ENCODE results near the gene TBL3.

TBL3 gene

DNA sequence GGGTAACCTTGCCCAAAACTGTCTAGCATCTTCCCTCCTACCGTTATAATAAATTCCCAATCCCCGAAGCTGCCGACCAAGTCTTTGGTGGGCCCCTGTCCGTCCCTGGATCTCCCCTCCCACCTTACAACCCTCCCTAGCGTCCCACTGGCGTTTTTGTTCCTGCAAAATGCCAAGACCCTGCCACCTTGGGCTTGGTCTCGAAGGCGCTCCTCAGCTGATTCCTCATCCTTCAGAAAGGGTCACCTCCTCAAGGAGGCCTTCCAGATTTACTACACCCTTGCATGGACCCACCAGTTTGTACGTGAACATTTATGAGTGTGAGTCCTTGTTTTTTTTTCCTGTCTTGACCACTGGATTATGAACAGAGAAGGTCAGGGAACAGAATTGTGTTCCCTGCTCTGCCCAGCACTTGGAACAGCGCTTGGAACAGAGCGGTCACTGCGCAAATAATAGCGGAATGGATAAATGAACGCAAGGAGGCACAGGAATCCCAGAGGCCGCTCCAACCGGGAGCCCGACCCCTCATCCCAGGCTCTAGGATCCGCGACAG, 11.2 kb downstream of the TBL3 start:
- no peak for DNase-seq (ENCODE audit: low spot score)

DNA sequence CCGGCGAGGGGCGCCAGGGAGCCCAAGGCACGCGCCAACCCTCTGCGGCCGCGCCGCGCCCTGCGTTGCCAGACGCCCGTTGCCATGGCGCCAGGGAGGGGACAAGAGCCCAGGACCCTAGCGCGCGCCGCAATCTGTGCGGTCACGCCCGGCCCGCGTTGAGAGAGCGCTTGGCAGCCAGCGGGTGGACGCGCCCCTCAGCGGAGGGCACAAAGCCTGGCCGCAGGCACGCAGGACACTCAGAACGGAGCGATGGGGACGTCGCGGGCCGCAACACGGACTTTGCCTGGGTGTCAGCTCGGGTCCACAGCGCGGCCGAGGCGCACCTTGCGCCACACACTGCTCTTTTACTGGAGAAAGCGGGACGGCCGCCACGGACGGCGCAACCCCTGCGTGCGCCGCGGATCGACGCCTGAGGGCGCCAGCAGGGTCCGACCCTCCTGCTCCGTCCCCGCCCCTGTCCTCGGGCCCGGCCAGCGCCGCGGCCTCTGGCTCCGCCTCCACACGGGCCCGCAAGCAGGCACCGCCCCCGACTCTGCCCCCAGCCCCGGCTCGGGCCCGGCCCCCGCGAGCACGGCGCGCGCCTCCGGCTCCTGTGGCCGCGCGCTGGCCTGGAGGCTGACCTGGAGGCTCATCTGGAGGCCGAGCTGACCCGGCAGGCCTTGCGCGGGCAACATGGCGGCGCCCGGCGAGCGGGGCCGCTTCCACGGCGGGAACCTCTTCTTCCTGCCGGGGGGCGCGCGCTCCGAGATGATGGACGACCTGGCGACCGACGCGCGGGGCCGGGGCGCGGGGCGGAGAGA, 11.9 kb downstream of the TBL3 start, which contains the start of gene GFER:
Gene GFER (plus strand): TSS at position 650 of the 803 bp plus-strand sequence. CDS start 26 bp downstream, at position 676.
- peak; percentile 87 for DNase-seq (ENCODE audit: low spot score)

DNA sequence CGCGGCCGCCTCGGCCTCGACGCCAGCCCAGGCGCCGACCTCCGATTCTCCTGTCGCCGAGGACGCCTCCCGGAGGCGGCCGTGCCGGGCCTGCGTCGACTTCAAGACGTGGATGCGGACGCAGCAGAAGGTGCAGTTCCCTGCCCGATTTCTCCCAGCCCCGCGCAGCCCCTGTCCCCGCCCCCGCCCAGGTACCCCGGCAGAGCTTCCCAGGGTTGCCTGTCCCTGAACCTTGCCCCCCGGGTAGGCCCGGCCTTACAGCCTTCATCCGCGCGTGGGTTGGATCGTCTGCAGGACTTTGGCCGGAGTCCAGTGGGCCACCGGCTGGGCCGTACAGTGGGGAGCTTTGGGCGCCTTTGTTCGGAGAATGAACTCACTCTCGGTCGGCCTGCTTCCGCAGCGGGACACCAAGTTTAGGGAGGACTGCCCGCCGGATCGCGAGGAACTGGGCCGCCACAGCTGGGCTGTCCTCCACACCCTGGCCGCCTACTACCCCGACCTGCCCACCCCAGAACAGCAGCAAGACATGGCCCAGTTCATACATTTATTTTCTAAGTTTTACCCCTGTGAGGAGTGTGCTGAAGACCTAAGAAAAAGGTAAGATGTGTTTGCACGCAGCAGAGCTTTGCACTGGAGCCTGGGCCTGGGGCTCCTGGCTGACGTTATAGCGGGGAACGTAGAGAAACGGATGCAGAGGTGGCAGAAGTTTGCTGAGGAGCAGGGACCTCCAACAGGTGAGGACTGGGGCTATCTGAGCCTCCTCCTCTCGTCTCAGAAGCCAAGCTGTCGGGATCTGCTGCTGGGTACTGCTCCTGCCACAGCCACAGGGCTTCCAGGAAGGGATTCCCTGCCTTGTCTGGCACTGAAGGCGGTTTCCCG, 12.7 kb downstream of the TBL3 start:
- no peak for DNase-seq (ENCODE audit: low spot score)

DNA sequence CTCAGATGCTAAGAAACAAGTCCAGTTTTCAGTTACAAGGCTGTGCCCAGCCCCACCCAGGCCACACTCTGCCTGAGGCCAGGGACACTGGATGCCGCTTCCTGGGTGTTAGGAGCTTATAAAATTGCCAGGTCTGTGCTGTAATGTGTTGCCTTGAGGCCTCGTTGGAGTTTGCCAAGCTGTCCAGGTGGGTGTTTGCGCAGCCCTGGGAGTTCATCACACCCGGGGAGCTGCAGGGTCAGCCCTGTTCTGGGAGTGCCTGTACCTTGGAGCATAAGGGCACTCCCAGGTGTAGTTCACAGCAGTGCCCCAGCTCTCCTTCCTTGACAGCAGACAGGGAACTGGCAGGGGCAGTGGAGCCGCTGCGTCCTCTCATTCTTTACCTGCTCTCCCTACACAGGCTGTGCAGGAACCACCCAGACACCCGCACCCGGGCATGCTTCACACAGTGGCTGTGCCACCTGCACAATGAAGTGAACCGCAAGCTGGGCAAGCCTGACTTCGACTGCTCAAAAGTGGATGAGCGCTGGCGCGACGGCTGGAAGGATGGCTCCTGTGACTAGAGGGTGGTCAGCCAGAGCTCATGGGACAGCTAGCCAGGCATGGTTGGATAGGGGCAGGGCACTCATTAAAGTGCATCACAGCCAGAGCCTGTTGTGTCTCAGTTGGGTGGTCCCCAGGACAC, 13.8 kb downstream of the TBL3 start:
- no peak for DNase-seq (ENCODE audit: low spot score)

DNA sequence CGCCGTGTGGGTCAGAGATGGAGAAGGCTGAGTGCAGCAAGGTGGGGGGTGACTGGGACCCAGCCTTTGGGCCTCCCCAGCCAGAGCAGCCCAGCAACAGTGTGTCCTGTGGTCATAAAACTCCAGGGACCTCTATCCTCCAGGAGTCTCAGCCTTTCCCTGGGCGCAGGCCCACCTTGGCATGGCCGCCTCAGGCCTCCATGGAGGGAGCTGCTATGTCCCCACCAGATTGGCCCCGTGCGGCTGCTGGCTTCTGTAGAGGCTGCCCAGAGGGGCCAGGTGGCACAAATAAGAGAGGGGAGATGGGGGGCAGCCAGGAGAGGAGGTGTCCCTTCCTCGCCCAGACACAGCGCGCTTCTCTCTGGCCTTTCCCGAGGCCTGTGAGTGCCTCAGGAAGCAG, 15.3 kb downstream of the TBL3 start:
- no peak for DNase-seq (ENCODE audit: low spot score)

DNA sequence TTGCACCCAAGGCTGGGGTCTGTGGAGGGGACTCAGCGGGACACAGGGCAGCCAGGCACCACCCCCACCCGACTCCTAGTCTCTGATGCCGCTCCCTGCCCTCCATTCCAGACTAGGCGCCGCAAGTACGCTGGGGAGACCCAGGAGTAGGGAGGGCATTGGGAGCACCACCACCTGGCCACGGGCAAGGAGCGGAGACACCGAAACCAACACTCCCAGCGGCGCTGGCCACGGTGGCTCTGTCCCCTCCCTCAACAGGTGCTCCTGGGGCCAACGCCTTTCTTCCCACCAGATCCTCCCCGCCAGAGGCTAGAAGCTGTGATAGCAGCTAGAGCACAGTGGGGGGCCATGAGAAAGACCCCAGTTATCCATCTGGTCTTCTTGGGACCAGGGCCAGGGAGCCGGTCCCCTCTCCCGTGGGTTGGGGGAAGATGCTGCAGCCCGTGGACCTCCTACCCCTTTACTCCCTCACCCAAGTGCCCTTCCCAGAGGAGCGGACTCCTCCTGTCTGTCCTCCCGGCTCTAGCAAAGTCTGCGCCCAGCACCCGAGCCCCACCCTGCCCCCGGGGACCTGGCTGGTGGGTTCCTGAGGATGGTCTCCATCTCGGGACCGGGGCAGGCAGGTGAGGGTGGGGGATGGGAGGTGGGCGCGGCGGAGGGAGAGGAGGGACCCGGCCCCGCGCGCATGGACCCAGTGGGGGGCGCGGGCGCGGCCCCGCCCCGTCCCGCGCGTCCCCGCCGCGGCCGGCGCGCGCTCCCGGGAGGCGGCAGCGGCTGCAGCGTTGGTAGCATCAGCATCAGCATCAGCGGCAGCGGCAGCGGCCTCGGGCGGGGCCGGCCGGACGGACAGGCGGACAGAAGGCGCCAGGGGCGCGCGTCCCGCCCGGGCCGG, 17.6 kb downstream of the TBL3 start, which contains the start of gene SYNGR3:
Gene SYNGR3 (plus strand): TSS at position 762 of the 892 bp plus-strand sequence. CDS start 133 bp downstream, outside the sequence.
- DNase-seq (ENCODE audit: low spot score) = no peak

DNA sequence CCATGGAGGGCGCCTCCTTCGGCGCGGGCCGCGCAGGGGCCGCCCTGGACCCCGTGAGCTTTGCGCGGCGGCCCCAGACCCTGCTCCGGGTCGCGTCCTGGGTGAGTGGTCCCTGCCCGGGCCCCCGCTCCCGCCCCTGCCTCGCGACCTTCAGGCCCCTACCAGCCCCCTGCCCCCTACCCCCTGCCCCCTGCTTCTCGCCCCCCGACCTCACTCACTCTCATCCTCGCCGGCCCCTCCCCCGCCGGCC, 18.2 kb downstream of the TBL3 start:
- DNase-seq (ENCODE audit: low spot score) = no peak

DNA sequence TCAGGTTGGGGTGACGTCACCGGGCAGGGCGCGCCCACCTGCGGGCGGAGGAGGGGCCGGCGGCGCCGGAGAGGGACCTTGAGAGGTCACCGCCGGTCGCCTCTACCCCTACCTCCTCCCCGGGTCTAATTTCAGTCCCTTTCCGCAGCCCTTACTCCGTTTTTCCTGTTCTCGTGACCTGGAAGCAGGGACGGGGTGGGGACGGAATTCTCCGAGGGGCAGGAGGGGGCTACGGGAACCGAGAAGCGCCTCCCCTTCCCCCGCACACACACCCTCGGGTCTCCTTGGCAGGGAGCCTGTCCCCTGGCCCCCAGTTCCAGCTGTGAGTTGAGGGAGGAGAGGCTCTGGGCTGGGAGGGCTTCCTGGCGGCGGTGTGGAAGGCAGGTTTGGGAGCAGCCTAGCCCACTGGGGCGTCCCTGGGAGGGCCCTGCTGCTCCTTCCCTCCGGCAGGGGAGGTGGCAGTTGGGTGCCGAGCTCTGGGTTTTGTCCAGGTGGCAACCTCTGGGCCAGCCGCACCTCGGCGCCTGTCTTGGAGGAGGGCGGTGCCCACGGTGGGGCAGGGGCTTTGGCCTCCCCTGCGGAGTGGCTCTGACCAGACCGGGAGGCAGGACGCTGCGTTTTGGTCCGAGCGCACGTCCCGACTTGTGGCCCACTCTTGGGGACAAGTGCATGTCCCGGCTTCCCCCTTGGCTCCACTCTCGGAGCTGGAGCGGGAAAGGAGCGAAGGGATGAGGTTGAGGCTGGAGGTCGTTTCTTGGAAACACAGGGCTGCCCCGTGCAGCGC, 18.7 kb downstream of the TBL3 start:
- no peak for DNase-seq (ENCODE audit: low spot score)

DNA sequence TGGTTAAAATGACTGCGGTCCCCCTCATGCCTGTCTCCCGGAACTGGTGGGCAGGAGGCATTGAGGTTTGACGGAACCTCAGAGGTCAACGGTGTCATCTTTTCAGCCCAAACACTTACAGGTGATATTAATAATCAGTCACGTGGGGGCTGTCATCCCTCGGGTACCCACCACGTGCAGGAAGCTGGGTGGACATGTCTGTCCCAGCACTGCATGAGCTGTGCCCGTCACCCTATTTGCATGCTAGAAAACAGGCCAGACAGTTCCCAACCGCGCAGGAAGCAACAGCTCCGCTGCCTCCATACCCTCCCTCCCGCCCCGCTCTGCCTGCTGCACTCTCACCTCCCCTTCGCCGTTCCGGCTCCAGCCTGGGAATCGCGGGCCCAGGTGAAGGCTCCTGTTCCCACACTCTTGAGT, 19.3 kb downstream of the TBL3 start:
- no peak for DNase-seq (ENCODE audit: low spot score)

DNA sequence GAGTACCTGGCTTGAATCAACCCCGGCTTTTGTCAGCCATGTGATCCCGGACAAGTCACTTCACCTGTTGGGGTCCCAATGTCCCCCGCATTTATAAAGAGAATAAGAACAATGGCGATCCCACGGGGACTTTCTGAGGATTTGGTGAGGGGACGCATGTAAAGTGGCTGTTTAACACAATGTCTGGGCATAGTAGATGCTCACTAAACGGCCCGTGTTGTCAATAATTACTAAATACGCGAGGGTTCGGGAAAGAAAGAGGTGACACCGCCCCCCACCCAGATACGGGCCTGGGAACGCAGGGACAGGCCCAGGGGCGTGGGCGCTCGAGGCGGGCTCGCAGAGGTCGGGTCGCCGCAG, 19.7 kb downstream of the TBL3 start:
- no peak for DNase-seq (ENCODE audit: low spot score)

DNA sequence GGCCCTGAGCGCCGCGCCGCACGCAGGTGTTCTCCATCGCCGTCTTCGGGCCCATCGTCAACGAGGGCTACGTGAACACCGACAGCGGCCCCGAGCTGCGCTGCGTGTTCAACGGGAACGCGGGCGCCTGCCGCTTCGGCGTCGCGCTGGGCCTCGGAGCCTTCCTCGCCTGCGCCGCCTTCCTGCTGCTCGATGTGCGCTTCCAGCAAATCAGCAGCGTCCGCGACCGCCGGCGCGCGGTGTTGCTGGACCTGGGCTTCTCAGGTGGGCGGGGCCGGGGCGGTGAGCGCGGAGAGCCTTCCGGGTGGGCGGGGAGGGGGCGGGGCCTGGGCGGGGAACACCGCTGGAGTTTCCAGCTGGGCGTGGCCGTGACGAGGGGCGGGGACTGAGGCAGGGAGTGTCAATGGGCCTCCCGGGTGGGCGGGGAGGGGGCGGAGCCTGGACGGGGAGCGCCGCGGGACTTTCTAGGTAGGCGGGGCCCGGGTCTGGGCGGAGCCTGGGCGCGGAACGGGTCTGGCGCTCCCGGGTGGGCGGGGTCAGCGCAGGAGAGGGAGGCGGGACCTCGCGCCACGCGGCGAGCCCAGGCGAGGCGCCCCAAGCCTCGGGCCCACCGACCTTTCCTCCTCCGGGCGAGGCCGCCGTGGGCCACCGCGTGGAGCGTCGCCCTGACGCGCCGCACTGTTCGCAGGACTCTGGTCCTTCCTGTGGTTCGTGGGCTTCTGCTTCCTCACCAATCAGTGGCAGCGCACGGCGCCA, 20.3 kb downstream of the TBL3 start:
- DNase-seq (ENCODE audit: low spot score) = peak; percentile 80

DNA sequence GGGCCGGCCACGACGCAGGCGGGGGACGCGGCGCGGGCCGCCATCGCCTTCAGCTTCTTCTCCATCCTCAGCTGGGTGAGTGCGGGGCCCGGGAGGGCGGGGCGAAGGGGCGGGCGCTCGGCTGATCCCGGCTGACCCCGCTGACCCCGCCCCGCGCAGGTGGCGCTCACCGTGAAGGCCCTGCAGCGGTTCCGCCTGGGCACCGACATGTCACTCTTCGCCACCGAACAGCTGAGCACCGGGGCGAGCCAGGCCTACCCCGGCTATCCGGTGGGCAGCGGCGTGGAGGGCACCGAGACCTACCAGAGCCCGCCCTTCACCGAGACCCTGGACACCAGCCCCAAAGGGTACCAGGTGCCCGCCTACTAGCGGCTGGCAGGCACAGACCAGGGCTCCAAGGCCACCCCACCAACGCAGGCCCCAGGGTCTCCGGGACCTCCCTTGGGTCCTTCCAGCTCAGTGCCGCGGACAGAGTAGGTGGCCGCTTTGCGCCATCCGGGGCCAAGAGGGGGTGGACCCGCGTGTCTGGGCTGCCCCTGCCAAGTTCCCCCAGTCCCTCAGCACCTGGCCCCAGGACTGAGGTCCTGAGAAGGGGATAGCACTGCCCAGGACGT, 21.0 kb downstream of the TBL3 start:
- no peak for DNase-seq (ENCODE audit: low spot score)

DNA sequence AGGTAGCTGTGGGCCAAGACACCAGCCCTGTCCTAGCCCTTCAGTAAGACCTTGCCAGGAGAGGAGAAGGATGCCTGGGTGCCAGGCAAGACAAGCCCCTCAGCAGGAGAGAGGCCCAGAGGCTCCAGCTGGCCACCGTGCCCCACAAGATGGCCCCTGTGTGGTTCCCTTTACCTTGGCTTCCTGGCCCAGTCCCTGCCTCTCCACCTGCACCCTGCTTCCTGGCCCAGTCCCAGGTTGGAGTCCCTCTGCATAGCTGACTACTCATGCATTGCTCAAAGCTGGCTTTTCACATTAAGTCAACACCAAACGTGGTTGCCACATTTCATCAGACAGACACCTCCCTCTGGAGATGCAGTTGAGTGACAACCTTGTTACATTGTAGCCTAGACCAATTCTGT, 21.9 kb downstream of the TBL3 start:
- DNase-seq (ENCODE audit: low spot score) = no peak

DNA sequence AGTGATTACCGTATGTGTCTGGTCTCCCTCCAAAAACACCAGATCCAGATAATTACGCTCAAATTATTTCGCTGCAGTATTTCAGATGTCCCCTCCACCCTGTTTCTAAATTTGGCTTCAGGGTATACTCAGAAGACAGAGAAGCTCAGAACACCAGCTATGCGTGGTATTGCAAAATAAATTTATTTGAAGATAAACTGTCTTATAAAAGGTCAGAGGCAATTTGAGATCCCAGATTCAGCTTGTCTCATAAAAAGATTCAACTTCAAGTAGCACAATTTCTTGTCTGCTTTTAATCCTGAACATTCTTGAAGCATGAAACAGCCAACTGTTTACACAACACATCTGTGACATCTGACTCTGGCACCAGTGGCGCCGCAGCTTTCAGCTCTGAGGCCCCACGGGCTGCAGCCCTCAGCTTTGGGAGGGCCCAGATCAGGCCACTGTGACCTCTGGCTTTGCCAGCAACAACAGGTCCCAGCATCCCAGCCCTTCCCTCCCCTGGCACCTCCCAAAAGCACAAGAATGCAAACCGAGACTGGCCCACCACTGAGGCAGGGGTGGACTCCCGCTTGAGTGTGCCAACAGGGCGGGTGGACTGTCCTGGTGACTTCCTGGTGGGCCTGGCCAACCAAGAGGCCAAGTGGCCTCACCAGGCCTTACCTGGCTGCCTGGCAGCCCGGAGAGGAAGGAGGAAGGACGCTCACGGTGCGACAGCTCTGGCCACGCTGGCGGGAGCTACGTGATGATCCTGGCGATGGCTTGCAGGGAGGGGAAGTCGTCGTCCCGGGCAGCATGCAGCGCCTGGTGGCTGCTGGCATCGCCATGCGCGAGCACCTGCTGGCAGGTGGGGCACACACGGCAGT, 25.9 kb downstream of the TBL3 start:
- no peak for DNase-seq (ENCODE audit: low spot score)

DNA sequence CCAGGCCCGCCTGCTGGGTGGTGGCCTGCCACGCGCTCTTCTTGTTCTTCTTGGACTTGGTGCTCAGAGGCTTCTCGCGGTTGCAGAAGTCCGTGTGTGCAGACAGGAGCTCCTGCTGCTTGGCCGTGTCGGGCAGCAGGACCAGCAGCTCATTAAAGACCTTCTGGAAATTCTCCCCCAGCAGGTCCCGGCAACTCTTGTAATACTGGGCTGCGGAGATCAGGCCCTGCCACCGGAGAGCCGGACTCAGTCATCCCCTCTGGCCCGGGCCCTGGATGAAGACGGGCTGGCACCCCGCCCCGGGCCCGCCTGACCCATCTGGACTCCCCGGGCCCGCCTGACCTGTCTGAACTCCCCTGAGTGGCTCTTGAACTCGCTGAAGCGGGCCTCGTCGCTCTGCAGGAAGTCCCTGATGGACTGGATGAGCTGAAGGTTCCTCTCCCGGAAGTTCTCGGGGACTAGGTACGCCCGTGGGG, 26.5 kb downstream of the TBL3 start:
- no peak for DNase-seq (ENCODE audit: low spot score)

DNA sequence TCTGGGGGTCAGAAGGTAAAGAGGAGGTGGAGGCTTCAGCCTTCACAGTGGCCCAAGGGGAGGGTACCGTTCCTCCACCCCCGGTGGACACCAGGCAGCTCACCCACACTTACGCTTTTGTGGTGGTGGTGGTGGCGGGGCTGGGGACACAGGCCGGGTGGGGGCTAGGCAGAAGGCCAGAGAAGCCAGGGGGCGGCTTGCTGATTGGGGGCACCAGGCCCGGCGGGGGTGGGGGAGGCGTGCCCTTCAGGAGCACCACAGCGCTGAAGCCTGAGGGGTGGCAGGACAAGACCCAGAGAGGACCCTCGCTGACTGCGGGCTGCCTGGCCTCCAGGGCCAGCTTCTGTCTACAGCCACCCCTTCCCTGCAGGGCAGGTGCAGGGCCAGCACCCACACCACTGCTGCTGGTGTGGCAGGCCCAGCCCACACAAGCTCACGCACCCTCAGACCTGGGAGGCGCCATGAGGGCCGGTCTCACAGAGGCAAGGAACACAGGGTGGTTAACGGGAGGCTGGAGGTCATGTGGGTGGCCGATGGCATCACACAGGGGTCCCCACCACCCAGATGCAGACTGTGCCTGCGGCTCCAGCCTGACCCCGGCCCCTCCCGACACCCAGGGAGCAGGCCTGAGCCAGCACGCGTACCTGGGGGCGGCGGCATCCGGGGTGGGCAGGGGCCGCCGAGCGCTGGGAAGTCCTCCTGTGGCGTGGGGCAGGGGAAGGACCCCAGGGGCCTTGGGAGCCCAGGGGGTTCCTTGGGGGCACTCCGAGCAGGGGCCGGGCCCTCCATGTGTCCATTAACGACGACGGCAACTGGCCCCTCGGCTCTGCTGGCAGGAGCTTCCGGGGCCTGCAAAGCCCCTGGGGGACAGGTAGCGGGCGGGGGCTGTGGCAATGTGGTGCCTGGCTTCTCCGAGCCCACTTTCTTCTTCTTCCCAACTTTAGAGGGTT, 27.3 kb downstream of the TBL3 start:
- no peak for DNase-seq (ENCODE audit: low spot score)

DNA sequence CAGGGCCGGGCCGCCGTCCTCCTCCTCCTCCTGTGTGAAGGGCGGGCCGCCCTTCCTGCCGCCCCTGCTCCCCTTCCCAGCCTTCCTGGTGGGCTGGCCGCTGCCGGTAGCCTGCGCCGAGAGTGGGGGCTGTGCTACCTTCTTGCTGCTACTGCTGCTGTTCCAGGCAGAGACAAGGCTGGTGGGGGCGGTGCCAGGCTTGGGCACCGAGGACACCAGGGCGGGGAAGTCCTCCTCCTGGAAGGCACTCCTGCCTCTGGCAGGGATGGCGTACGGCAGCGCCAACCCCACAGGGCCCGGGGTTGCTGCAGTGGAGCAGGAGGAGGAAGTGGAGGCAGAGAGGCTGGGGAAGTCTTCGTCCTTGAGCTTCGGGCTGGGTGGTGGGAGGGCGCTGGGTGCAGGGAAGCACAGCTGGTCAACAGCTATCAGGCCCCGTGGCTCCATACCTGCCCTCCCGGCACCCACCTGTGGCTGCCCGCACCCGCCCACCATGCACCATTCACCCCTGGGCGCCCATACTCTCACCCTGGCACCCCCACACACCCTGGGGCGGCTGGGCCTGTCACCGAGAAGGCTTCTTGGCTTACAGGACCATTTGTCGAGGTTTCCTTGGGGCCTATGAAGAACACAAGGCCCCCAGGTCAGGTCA, 28.1 kb downstream of the TBL3 start:
- DNase-seq (ENCODE audit: low spot score) = no peak

Data from pons (tissue), 1 donor.